Stromal cell of bone marrow (primary cell): ENCODE results near the gene ESD.
A peak's percentile ranks its signal among the peaks of the same experiment; 100 is the strongest.
"Not testable (repeated sequence)": the region's sequence is repeated elsewhere in the genome, so short reads cannot be mapped to it uniquely, and the experiment has no call there.

Source experiments
- DNase-seq: peaks from one replicate; pipeline ENCODE4 v3.0.0-alpha.2; 2012; ENCODE audit warnings: low read depth

ESD gene

DNA sequence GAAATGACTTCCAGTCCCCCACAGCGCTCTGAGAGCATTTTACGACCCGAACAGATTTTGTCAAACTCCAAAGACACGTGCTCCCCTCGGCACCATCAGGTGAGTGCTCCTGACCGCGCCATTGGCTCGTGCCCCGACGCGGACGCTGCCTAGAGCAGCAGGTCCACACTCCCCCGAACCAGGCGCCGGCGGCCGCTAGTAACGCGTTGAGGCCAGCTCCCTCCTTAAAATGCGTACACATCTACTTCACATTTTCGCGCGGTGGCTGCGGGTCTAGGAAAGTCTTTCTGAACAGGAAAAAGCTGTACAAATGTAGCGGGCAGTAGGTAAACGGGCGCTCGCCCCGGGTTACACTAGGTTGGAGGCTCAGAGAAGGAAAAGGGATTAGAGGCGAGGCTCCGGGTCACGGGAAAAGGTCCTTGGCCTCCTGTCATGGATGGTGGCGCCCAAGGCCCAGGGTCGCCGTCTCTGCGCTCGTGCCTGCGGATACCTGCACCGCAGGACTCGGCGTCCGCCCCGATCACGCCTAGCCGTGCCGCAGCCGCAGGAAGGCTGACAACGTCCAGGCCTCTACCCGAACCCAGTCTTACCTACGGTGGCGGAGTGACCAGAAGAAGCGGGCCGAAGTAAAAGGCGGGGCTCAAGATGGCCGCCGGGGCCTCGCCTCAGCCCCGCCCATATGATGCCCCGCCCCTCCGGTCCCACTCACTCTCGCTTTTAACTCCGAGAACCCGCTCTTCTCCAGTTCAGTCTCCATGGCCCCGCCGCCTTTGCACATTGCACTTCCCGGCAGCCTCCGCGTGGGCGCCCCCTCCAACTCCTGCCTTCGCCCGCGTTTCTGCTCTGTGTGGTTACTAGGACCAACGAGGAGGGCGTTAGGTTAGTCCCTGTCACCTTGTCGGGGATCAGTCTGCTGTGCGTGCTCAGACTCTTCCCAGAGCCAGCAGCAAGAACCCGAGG, at the start of gene ESD:
TSS of gene ESD (minus strand) at position 647 of the 960 bp plus-strand sequence. CDS start 5,748 bp downstream, outside the sequence.
- peak; percentile 86 for DNase-seq

- no peak for DNase-seq
Observed at GRCh38 chr13:46846726-46847125, 49.8 kb upstream of the ESD start.

GRCh38 chr13:46845146-46845545, 48.2 kb upstream of the ESD start:
- no peak for DNase-seq

- DNase-seq: no peak
Observed at GRCh38 chr13:46844431-46844830, 47.5 kb upstream of the ESD start.

DNA sequence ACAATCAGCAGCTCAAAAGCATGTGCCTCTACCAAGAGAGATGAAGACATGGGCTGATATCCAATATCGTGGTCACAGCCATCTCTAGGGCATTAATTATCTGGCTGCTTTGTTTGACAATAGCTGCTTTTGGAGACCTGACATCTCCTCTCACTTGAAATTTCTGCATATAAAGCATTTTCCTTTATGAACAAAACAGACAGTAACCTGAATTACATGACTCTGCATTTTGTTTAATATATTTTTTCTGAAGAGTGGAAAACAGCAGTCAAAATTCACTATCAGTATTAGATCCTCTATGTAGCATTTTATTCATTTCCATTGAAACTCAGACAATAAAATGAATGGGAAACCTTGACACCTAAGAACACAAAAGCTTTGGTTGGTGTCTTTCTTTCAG, 42.4 kb upstream of the ESD start:
- no peak for DNase-seq

DNA sequence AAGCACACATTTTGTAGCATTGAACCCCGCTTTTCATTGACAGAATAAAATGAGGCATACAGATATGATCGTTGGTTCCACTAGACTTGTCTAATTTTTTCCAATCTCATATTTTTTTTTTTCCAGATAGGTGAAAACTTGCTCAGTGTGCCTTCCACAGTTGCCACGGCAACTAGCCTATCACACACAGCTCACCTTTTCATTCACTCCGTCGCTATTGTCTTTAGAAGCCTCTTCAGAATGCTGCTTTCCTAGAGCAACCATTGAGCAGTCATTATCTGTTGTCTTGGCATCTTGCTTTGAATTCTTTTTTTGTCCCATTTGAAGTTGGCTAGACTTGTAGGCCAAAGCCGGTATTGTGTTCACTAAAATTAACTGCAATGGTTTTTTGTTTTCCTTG, 37.7 kb upstream of the ESD start:
- no peak for DNase-seq

DNA sequence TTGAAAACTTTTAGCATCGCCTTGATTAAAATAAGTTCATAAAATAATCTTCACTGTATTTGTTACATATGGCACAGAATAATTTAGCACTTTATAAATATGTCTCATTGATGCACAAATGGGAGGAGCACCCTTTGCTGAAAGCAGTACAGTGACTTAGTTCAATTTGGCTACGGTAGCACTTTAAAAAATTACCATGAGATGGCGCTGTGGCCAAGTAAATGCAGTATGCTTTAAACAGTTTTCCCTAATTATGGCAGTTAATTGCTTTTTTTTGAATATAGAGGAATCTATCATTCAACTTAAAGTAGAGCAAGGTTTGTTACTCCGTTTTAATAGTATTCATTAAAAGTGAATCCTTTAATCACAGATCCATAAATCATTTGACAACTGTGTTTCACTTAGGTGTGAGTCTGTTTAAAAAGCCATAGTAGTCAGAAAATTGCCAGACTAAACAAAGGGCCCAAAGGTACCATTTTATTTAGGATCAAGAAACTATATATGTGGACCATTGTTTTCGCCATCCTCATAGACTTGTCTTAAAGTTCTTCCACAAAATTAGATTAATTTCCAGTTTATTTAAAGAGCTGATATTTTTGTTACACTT, 34.7 kb upstream of the ESD start:
- peak; percentile 13 for DNase-seq

DNA sequence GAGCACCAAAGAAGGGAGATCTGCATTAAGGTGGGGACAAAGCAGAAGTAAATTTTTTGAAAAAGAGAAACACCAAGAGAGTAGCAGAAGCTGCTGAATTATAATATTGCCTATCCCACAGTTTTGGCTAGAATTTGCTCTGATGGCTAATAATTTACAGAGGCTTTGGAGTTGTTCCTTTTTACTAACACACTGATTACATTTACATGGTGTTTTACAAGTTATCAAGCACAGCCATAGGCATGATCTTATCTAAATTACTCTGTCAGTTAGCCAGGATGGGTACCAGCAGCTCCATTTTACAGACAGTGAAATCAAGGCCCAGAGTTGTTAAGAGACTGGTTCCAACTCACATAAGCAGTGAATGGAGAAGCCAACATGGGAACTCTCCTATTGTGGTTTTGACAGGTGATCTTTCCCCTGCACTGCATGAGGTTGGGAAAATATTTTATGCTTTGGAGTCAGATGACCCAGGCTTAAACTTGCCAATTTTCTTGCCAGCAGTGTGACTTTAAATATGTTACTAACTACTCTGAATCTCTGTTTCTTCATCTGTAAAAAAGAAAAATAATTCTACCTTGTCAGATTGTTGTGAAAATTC, 33.5 kb upstream of the ESD start:
- no peak for DNase-seq

DNA sequence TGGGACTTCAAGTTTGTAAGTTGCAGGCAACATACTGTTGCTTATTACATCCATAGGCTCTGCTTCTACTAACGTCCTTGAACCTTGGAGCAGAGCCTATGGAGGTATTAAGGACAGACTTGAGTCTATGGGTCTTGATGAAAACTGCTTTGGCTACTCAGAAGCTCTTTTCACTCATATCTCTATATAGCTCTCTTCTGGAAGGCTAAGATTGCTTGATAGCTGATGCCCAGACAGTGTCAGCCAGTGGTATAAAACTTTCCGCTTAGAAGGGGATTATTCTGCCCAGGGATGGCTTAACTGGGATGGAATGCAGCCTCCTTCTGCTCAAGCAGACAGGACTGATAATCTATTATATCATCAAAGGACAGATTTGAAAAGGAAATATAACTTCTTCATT, 25.6 kb upstream of the ESD start:
- no peak for DNase-seq

- DNase-seq: no peak
Observed at GRCh38 chr13:46817838-46818476, 21.0 kb upstream of the ESD start.

DNA sequence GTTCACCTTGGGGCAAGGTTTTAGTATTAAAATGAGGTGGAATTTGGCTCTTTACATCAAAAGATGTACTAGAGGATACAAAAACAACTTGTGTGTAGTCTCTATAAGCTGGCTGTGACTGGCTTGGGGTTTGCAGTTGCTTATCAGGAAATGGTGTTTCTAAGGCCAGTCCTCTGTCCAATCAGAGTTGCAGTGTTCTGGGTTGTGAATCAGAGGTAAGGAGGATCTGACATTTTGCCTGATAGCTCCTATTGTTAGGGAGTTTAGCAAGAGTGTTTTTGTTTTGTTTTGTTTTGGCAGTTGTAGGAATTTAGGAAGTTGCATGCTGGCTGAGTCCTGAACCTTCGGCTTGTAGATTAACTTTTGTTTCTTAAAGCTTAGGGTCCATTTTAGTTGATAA, 20.1 kb upstream of the ESD start:
- no peak for DNase-seq

GRCh38 chr13:46816371-46816770, 19.4 kb upstream of the ESD start:
- no peak for DNase-seq

DNA sequence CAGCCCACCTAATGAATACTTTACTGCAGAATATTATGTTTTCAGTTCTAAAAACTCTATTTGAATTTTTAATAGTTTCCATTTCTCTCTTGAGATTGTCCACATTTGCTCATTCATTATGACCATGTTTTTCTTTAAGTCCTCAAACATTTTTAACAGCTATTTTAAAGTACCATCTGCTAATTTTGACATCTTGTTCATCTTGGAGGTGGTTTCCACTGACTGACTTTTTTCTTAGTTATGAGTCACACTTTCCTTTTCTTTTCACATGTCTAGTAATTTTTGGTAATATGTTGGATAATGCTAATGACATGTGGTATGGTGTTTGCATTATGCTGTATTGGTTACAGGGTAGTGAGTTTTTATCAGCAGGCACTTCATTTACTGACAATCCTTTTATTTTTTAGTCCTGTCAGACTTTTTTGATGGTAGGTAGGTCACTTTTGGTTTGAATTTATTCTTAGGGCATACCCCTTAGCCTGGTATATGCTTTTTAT, 15.4 kb upstream of the ESD start:
- DNase-seq: no peak

DNA sequence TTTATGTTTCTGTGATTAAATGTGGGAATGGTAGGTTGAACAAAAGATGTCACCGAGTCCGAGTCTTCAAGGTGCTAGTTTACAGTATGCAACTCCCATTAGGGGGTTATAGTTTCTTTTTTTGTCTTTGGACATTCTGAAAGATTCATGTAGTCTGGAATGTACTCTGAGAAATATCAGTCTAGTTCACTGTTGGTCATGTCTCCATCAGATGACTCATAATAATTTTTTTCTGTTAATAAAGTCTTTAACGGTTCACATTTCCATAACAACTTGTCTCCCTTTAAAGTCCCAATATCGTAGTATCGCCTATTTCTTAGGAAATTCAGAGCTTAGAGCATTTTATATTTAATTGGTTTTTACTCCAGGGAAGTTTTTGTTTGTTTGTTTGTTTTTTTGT, 13.5 kb upstream of the ESD start:
- no peak for DNase-seq

GRCh38 chr13:46804921-46805320, 8.0 kb upstream of the ESD start:
- DNase-seq: not testable (repeated sequence)

- peak; percentile 77 for DNase-seq
Observed at GRCh38 chr13:46804391-46804815, 7.4 kb upstream of the ESD start.

GRCh38 chr13:46803586-46803985, 6.6 kb upstream of the ESD start:
- no peak for DNase-seq

DNA sequence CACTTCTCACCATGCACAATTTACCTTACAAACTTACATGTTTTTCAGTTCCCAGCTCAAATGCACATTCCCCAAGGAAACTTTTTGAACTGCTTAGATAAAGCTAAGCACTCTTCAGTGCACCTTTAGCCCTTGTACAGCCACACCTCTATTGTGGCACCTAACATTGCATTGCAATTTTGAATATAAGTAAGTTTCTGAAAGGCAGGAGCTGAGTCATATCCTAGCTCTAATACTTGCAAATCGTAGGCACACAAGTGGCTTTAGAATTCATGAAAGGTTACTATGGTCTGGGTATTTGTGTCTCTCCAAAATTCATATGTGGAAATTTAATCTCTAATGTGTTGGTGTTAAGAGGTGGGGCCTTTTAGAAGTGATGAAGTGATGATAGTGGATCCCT, 4.9 kb upstream of the ESD start:
- no peak for DNase-seq

GRCh38 chr13:46799139-46799538, 2.2 kb upstream of the ESD start:
- no peak for DNase-seq

DNA sequence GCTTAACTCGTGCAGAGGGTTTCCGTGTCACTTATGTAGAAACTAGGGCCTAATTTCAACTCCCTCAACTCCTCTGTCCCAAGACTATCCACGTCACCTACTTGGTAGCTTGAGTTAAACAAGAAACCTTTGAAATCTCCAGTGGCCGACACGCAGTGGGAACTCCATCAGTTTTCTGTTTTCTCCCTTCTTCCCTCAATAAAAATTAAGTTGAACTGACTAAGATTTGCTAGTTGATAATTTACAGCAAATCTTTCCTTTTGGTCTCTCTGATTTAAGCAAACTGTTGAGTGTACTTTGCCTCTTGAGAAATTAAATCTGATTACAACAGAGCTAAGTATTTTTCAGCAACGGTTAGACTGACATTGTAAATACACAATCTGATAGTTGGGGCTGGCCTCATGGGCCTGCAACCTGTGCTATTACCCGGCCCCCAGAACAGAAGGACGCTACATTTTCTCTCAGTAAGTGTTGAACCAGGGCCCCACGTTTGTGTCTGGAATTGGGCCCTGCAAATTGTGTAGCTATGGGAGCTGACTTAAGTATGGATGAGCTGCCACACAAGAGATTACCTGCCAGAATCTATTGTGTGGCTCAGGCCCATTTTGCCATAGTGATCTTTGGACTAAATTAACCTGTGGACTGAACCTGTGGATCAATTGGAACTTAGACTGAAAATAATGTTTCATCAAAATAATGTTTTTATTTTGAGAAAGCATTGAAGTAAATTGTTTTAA, 708 bp upstream of the ESD start:
- peak; percentile 24 for DNase-seq

DNA sequence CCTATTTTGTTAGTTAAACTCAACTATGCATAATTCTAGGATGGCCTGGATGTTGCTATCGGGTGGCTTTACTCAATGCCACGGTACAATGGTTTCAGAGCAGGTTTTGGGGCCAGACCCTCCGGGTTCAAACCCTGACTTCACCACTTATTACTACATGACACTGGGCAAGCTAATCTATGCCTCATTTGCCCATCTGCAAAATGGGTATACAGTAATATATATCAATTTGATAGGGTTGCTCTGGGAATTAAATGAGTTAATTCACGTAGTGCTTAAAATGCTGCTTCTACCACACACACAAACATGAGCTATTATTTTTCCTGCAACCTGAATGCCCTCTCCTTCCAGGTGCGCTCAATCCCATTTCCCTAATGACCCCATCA, 839 bp downstream of the ESD start:
- DNase-seq: no peak

DNA sequence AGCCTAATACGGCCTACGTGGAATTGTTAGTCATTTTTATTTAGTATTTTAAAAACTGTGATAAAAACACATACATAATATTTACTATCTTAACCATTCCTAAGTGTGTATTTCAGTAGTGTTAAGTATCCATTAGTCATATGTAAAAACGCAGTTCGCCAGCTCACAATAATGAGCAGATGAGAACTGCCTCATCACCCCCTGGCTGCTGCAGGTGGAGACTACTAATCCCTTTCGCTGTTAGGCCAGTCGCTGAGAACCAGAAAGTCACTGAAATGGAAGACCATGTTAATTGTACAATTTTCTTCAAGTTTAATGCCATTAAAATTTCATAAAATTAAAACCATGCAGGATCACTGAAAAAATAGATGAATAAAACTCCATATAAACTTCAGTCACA, 1.6 kb downstream of the ESD start:
- DNase-seq: no peak
